Measurements from ENCODE around the gene AGTPBP1. TPM values are rescaled to one million over a fixed set of nuclear protein-coding genes. Genes with fewer than 3 reads are reported as not detected.
A peak's percentile ranks its signal among the peaks of the same experiment; 100 is the strongest.

Gene AGTPBP1
- total RNA-seq, 4 donors from 2014 or later, result 16.9 to 35.2 (median 20.5) TPM

DNA sequence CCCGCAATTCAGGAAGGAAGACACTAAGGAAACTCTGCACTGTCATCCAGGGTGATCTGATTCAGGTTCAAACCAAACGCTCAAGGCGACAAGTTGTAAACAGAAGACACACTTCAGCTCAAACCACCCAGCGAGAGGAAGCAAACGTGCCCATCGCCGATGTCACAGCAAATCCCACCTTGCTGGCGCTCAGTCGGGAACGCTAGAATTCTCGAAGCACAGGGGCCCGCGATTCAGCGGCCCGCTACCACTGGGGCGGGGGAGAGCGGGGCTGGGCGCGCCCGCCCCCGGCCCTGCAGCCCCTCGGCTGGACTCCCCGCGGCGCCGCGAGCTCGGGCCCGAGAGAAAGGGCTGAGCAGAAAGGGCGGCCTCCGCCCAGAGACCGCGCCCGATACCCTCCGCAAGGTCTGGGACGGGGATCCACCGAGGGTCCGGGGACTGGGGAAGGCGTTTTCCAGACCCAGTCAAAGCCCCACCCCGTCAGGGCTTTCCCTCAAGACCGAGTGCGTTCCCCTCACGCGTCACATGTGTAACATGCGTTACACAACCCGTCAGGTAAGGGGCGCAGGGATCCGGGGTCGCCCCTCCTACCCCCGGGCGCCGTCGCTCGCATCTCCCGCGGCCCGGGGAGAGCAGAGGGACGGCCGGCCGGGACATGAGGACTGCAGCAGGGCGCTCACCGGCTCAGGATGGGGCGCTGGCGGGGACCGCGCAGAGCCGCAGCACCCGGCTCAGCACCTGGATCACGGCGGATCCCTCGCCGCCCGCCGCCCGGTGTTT, 469 bp downstream of the AGTPBP1 start:
- H3K4me3 ChIP-seq, result peak overlapping the region; percentile 73 to 98 (median 88)
- peak overlapping the region; percentile 83 to 94 (median 88) for H3K27ac ChIP-seq
- H3K9me3 ChIP-seq, result no peaks in the 10 kb centered on the region
- H3K36me3 ChIP-seq, result no peaks in the 10 kb centered on the region
- peak in 1 of 2 donors; percentile 44 for TF ChIP-seq EP300 (IDR thresholded peaks at IDR 0.05)
- TF ChIP-seq, protein P1, sequence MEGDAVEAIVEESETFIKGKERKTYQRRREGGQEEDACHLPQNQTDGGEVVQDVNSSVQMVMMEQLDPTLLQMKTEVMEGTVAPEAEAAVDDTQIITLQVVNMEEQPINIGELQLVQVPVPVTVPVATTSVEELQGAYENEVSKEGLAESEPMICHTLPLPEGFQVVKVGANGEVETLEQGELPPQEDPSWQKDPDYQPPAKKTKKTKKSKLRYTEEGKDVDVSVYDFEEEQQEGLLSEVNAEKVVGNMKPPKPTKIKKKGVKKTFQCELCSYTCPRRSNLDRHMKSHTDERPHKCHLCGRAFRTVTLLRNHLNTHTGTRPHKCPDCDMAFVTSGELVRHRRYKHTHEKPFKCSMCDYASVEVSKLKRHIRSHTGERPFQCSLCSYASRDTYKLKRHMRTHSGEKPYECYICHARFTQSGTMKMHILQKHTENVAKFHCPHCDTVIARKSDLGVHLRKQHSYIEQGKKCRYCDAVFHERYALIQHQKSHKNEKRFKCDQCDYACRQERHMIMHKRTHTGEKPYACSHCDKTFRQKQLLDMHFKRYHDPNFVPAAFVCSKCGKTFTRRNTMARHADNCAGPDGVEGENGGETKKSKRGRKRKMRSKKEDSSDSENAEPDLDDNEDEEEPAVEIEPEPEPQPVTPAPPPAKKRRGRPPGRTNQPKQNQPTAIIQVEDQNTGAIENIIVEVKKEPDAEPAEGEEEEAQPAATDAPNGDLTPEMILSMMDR (IDR thresholded peaks at IDR 0.05), result no peak
- H3K27me3 ChIP-seq, result no peaks in the 10 kb centered on the region
- 0 to 2% methylated on average over 6 to 19 of the region's 75 CpGs for WGBS, 2 donors
- peak in 1 of 2 donors; percentile 27 for DNase-seq (ENCODE audit: low spot score in 2 of 2)
- H3K4me1 ChIP-seq, result peaks cover 0 to 13% (median 2%) of the 10 kb centered on the region in 4 donors

DNA sequence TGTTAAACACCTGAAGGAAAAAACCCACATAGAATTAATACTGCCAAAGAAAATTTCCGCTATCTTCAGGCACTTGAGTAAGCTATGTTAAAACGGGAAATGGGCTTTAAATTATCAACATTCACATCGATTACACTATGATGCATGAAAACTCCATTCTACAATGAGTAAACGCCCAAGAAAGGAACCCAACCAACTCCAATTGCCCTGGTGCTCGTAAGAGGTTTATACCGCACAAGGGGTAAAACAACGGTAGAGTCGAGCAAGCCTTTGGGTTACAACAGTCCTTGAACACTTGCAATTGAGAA, 1.0 kb downstream of the AGTPBP1 start:
- Histone ChIP-seq H3K9me3 (no peaks in the 10 kb centered on the region), H3K27ac (peak overlapping the region in 3 of 4 donors; percentile 83 to 94 (median 92)), H3K4me3 (peak overlapping the region; percentile 73 to 98 (median 88)), H3K27me3 (no peaks in the 10 kb centered on the region), H3K4me1 (peaks cover 0 to 13% (median 2%) of the 10 kb centered on the region in 4 donors), H3K36me3 (no peaks in the 10 kb centered on the region)
- WGBS, 2 donors, result 5 to 6% methylated on average over 8 of the region's 8 CpGs
- DNase-seq (ENCODE audit: low spot score in 2 of 2), result no peak
- TF ChIP-seq EP300 (IDR thresholded peaks at IDR 0.05), result no peak
- no peak for TF ChIP-seq POLR2A (IDR thresholded peaks at IDR 0.05)
- TF ChIP-seq, protein P1 (IDR thresholded peaks at IDR 0.05), result no peak

DNA sequence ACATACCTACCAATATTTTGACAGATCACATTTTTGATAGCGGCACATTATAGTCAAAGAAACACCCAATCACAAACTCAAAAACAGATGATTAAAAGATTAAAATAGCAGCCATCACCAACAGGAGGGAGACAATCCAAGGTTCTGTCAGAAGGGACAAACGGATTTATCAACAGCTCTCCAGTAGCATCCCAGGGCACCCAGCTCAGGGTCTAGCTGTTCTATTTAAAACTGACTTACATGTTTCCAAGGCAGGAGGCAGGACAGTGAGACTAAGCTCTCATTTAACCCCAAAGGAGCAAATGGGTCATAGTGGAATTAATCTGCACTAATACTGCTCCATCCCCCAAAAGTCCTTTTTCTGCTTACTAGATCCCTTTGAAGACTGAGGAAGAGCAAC, 3.2 kb downstream of the AGTPBP1 start:
- Histone ChIP-seq H3K27me3 (no peaks in the 10 kb centered on the region), H3K27ac (no peak overlapping the region), H3K9me3 (no peaks in the 10 kb centered on the region), H3K36me3 (no peaks in the 10 kb centered on the region), H3K4me3 (no peak overlapping the region), H3K4me1 (peaks cover 0 to 13% (median 2%) of the 10 kb centered on the region in 4 donors)
- WGBS, 2 donors, result 56 to 80% methylated on average over 2 of the region's 2 CpGs
- TF ChIP-seq POLR2A (IDR thresholded peaks at IDR 0.05), result no peak
- TF ChIP-seq EP300 (IDR thresholded peaks at IDR 0.05), result no peak
- TF ChIP-seq, protein P1 (IDR thresholded peaks at IDR 0.05), result no peak
- no peak for DNase-seq (ENCODE audit: low spot score in 2 of 2)

DNA sequence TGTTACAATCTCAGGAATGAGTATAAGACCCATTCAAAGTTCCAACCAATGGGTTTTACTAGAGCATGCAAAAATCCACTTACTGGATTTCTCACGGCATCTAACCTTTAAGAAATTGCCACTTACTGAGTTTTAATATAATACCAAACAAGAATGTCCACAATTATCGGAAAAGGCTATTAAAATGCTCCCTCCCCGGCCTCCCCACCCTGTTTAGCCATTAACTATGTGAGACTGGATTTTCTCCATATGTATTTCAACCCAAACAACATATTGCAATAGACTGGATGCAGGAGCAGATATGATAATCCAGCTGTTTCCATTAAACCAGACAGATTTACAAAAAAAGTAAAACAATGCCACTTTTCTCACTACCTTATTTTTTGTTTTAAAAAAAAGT, 4.1 kb downstream of the AGTPBP1 start:
- Histone ChIP-seq H3K9me3 (no peaks in the 10 kb centered on the region), H3K36me3 (no peaks in the 10 kb centered on the region), H3K27ac (no peak overlapping the region), H3K4me1 (peaks cover 0 to 9% (median 2%) of the 10 kb centered on the region in 4 donors), H3K27me3 (no peaks in the 10 kb centered on the region), H3K4me3 (no peak overlapping the region)
- DNase-seq (ENCODE audit: low spot score in 2 of 2), result no peak
- WGBS, 2 donors, result 84 to 92% methylated on average over 3 of the region's 3 CpGs
- TF ChIP-seq EP300 (IDR thresholded peaks at IDR 0.05) (no peak), POLR2A (IDR thresholded peaks at IDR 0.05) (no peak)
- TF ChIP-seq, protein P1 (IDR thresholded peaks at IDR 0.05), result no peak

DNA sequence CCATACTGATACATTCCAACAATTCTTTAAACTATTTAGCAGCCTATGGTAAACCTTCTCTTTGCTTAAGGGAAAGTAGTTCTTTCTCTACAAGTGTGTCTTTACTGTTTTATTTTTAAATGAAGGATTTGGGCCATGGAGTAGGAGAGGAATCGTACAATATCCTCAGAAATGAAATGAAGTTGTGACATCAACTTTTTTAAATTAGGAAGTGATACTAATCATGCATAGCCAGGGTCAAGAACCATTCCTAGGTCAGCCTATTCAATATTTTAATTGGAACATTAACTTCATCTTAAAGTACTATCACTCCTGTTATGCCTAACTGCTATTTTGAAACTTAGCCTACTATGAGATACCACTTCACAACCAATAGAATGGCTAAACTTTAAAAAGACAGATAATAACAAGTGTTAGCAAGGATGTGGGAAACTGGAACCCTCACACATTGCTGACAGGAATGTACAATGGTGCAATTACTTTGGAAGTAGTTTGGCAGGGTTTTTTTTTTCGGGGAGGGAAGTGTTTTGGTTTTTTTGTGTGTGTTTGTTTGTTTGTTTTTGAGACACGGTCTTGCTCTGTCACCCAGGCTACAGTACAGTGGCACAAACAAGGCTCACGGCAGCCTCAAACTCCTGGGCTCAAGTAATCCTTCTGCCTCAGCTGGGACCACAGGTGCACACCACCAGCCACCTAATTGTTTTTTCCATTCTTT, 10.7 kb downstream of the AGTPBP1 start:
- Histone ChIP-seq H3K4me1 (no peaks in the 10 kb centered on the region), H3K4me3 (no peak overlapping the region), H3K27ac (no peak overlapping the region), H3K36me3 (no peaks in the 10 kb centered on the region), H3K27me3 (no peaks in the 10 kb centered on the region), H3K9me3 (no peaks in the 10 kb centered on the region)
- WGBS, 2 donors, result 85 to 89% methylated on average over 4 of the region's 4 CpGs
- DNase-seq (ENCODE audit: low spot score in 2 of 2), result no peak
- TF ChIP-seq, protein P1 (IDR thresholded peaks at IDR 0.05), result no peak
- TF ChIP-seq EP300 (IDR thresholded peaks at IDR 0.05) (no peak), POLR2A (IDR thresholded peaks at IDR 0.05) (no peak)
